H1 (cell line): Measurements from ENCODE around the gene POMP. TPM values are rescaled to one million over a fixed set of nuclear protein-coding genes. Genes with fewer than 3 reads are reported as not detected.

Experiments
- CTCF ChIA-PET: fragments of 300-600 bp; sonication (Branson Sonifier 250); formaldehyde crosslinking; loops from one replicate; lab custom pipeline; 2021; ENCODE audit not compliant: partially characterized antibody; lab: Charles Lee
- POLR2A ChIA-PET: fragments of 300-600 bp; sonication (Branson Sonifier 250); formaldehyde crosslinking; loops from one replicate; lab custom pipeline; 2021; ENCODE audit warnings: inconsistent platforms; ENCODE audit not compliant: partially characterized antibody; lab: Charles Lee
- DNase-seq, 2 experiments: peaks; one replicate each; pipeline versions ENCODE4 v3.0.0 to v3.0.0-alpha.2; 2010 to 2022; ENCODE audit warnings: low spot score in 2 of 2, low read depth in 1 of 2, mixed read lengths in 1 of 2
- FAIRE-seq: peaks from 2 replicates; lab custom pipeline; 2011; peaks lifted over from hg19 to GRCh38; lab: Jason Lieb, UNC
- H2AFZ ChIP-seq: 2 replicates; pipeline ENCODE4 v1.8.1; 2012; ENCODE audit warnings: low read length, inconsistent platforms
- H2AK5ac ChIP-seq: 2 replicates; pipeline ENCODE4 v1.6.1; 2013; ENCODE audit warnings: low read depth, low read length
- H2BK120ac ChIP-seq: replicated peaks from 2 replicates; pipeline ENCODE3; 2013; ENCODE audit warnings: low read depth, low read length, inconsistent platforms
- H2BK12ac ChIP-seq: 2 replicates; pipeline ENCODE4 v1.6.1; 2013; ENCODE audit warnings: low read depth, low read length
- H2BK15ac ChIP-seq: 2 replicates; pipeline ENCODE4 v1.6.1; 2013; ENCODE audit warnings: low read length
- H2BK20ac ChIP-seq: 2 replicates; pipeline ENCODE4 v1.6.1; 2013; ENCODE audit warnings: low read length
- H2BK5ac ChIP-seq: 2 replicates; pipeline ENCODE4 v1.6.1; 2013; ENCODE audit warnings: low read depth, low read length
- H3K14ac ChIP-seq: 2 replicates; pipeline ENCODE4 v1.6.1; 2013; ENCODE audit warnings: inconsistent platforms; ENCODE audit not compliant: insufficient read length
- H3K18ac ChIP-seq: 2 replicates; pipeline ENCODE4 v1.6.1; 2013; ENCODE audit warnings: low read length; ENCODE audit errors: extremely low read depth
- H3K23ac ChIP-seq: 2 replicates; pipeline ENCODE4 v1.6.1; 2013; ENCODE audit warnings: inconsistent platforms; ENCODE audit not compliant: insufficient read length
- H3K23me2 ChIP-seq: 2 replicates; pipeline ENCODE4 v1.6.1; 2013; ENCODE audit warnings: low read depth, low read length
- H3K27ac ChIP-seq: 2 replicates; pipeline ENCODE4 v1.6.1; 2011; ENCODE audit warnings: low read depth, low read length, inconsistent platforms
- H3K27me3 ChIP-seq, 4 experiments: replicated peaks in 1 of 4; 1 replicate in 1 of 4; 2 replicates in 3 of 4; pipeline versions ENCODE4 v1.6.1 to v1.8.1; 2011 to 2013; ENCODE audit warnings: low read length in 3 of 4, mild to moderate bottlenecking in 3 of 4, inconsistent platforms in 2 of 4, mixed read lengths in 2 of 4, moderate library complexity in 1 of 4; ENCODE audit not compliant: control insufficient read depth in 3 of 4, insufficient read depth in 3 of 4; ENCODE audit errors: extremely low read depth in 1 of 4
- H3K36me3 ChIP-seq, 4 experiments: 2 replicates each; pipeline versions ENCODE4 v1.6.1 to v1.8.1; 2011 to 2013; ENCODE audit warnings: mild to moderate bottlenecking in 4 of 4, low read length in 3 of 4, moderate library complexity in 2 of 4, control low read depth in 1 of 4, inconsistent platforms in 1 of 4; ENCODE audit not compliant: insufficient read depth in 4 of 4, control insufficient read depth in 2 of 4
- H3K4ac ChIP-seq: replicated peaks from 2 replicates; pipeline ENCODE3; 2013; ENCODE audit warnings: low read length, low read depth, mixed read lengths, inconsistent platforms; ENCODE audit not compliant: insufficient read length
- H3K4me1 ChIP-seq, 4 experiments: replicated peaks in 1 of 4; 1 replicate in 1 of 4; 2 replicates in 3 of 4; pipeline versions ENCODE4 v1.6.1 to v1.8.1; 2011 to 2013; ENCODE audit warnings: low read length in 3 of 4, inconsistent platforms in 2 of 4, mixed read lengths in 1 of 4; ENCODE audit not compliant: insufficient read depth in 4 of 4, control insufficient read depth in 3 of 4
- H3K4me2 ChIP-seq, 2 experiments: 2 replicates each; pipeline versions ENCODE4 v1.6.1 to v1.8.1; 2011 to 2013; ENCODE audit warnings: low read depth in 2 of 2, low read length in 2 of 2, control low read depth in 1 of 2, inconsistent platforms in 1 of 2, mild to moderate bottlenecking in 1 of 2; ENCODE audit not compliant: insufficient read depth in 1 of 2
- H3K4me3 ChIP-seq, 4 experiments: fragments of 200-600, 300-600 bp in 1 of 4; sonication (generic), shearing (Covaris generic), sonication (Bioruptor Twin) in 1 of 4; 2 replicates each; pipeline versions ENCODE4 v1.5.1 to v1.8.1; 2011 to 2016; ENCODE audit warnings: low read length in 4 of 4, low read depth in 3 of 4, control low read depth in 2 of 4, inconsistent platforms in 2 of 4, mild to moderate bottlenecking in 2 of 4, mixed read lengths in 1 of 4, moderate library complexity in 1 of 4; ENCODE audit not compliant: insufficient read depth in 2 of 4; ENCODE audit errors: extremely low read depth in 1 of 4
- H3K56ac ChIP-seq: replicated peaks from 2 replicates; pipeline ENCODE3; 2013; ENCODE audit warnings: low read depth, mild to moderate bottlenecking, mixed read lengths, low read length, inconsistent platforms; ENCODE audit not compliant: insufficient read length
- H3K79me1 ChIP-seq: 2 replicates; pipeline ENCODE4 v1.6.1; 2013; ENCODE audit warnings: low read depth, low read length, control low read depth
- H3K79me2 ChIP-seq, 2 experiments: 2 replicates each; pipeline versions ENCODE4 v1.6.1 to v1.8.1; 2012 to 2013; ENCODE audit warnings: low read length in 2 of 2, mild to moderate bottlenecking in 2 of 2, inconsistent platforms in 1 of 2; ENCODE audit not compliant: insufficient read depth in 2 of 2, control insufficient read depth in 1 of 2
- H3K9ac ChIP-seq, 4 experiments: replicated peaks in 1 of 4; 1 replicate in 1 of 4; 2 replicates in 3 of 4; pipeline versions ENCODE4 v1.6.1 to v1.8.1; 2011 to 2013; ENCODE audit warnings: low read depth in 3 of 4, low read length in 3 of 4, control low read depth in 2 of 4, mild to moderate bottlenecking in 2 of 4, moderate library complexity in 2 of 4, inconsistent platforms in 1 of 4; ENCODE audit errors: extremely low read depth in 1 of 4
- H3K9me3 ChIP-seq, 2 experiments: 2 replicates each; pipeline versions ENCODE4 v1.6.1 to v1.8.1; 2012 to 2013; ENCODE audit warnings: mild to moderate bottlenecking in 2 of 2, moderate library complexity in 2 of 2, control low read depth in 1 of 2, inconsistent platforms in 1 of 2, low read depth in 1 of 2, low read length in 1 of 2, mixed read lengths in 1 of 2; ENCODE audit not compliant: insufficient read depth in 2 of 2
- H4K20me1 ChIP-seq, 2 experiments: replicated peaks in 1 of 2; 2 replicates each; pipeline versions ENCODE3 to v1.8.1; 2011 to 2013; ENCODE audit warnings: inconsistent platforms in 2 of 2, low read length in 2 of 2, mild to moderate bottlenecking in 1 of 2; ENCODE audit not compliant: insufficient read depth in 2 of 2, control insufficient read depth in 1 of 2
- H4K5ac ChIP-seq: 2 replicates; pipeline ENCODE4 v1.6.1; 2013; ENCODE audit warnings: low read length, low read depth, mixed read lengths, inconsistent platforms; ENCODE audit not compliant: insufficient read length
- H4K8ac ChIP-seq: 2 replicates; pipeline ENCODE4 v1.8.0; 2013; ENCODE audit warnings: mild to moderate bottlenecking, moderate library complexity, low read length, inconsistent platforms; ENCODE audit not compliant: insufficient read depth; ENCODE audit errors: extremely low read depth
- H4K91ac ChIP-seq: replicated peaks from 2 replicates; pipeline ENCODE3; 2013; ENCODE audit warnings: low read length, mixed read lengths, inconsistent platforms; ENCODE audit not compliant: insufficient read length
- BCL11A ChIP-seq, 2 experiments: IDR thresholded peaks; one replicate each; pipeline ENCODE4 v1.6.1; 2011; ENCODE audit warnings: low read depth in 2 of 2, low read length in 2 of 2, mild to moderate bottlenecking in 2 of 2
- SIN3A ChIP-seq, 2 experiments: IDR thresholded peaks in 1 of 2; conservative IDR thresholded peaks in 1 of 2; 2 replicates each; pipeline ENCODE4 v1.6.1; 2011 to 2012; ENCODE audit warnings: low read length in 2 of 2, improper control_type of control experiment in 1 of 2, low read depth in 1 of 2, mild to moderate bottlenecking in 1 of 2
- WGBS, 2 experiments: shearing (Covaris generic) in 1 of 2; methylation state at CpG; one replicate each; pipeline versions ENCODE4 v1.1.6 to v1.1.7; 2013 to 2015; ENCODE audit warnings: low lambda C conversion rate in 2 of 2, mixed read lengths in 2 of 2, inconsistent platforms in 1 of 2, low coverage in 1 of 2, missing lambda C conversion rate in 1 of 2; ENCODE audit not compliant: insufficient replicate concordance in 2 of 2, insufficient coverage in 1 of 2, insufficient read length in 1 of 2; ENCODE audit errors: extremely low coverage in 1 of 2, missing lambda C conversion rate in 1 of 2; 5-methylcytosine and 5-hydroxymethylcytosine counted together
- polyA plus RNA-seq, 7 experiments: library from polyadenylated mRNA; depleted of rRNA in 3 of 7; stranded (reverse) in 5 of 7; unstranded in 2 of 7; fragments of >200 nt in 5 of 7; fragments of 200-250 nt in 2 of 7; gene quantifications; 1 replicate in 5 of 7; 2 replicates in 1 of 7; 4 replicates in 1 of 7; pipeline versions ENCODE4 v1.2.1 to v1.2.3, GENCODE V29; 2011 to 2013; ENCODE audit warnings: missing spikeins in 2 of 7, mixed read lengths in 2 of 7
- small RNA-seq: library from polyadenylated mRNA; stranded (forward); fragments of <200 nt; extraction: miRNeasy Mini kit (QIAGEN cat#:217004); gene quantifications from one replicate; pipeline ENCODE3, GENCODE V24; 2013; ENCODE audit not compliant: insufficient read depth
- total RNA-seq: library from RNA; stranded (reverse); fragmentation: NEBNext Ultra II Directional; extraction: Animal tissue kit (Norgen Biotek cat#: 25700); gene quantifications from 2 replicates; pipeline ENCODE4 v1.2.1, GENCODE V29; 2021

The POMP gene
- total and polyA plus RNA-seq, 2 of the 8 experiments (the other 6 are each of a cell fraction or from before 2014, with no cell fraction given) = 38.4 to 115 TPM

GRCh38 chr13:28725046-28725610 lies 66.2 kb downstream of the POMP start:
- Histone ChIP-seq H3K9ac (no peak overlapping the region), H2BK120ac (no peak overlapping the region), H3K27ac (no peak overlapping the region), H3K23me2 (no peaks in the 10 kb centered on the region), H3K18ac (no peak overlapping the region), H3K79me1 (no peaks in the 10 kb centered on the region), H3K27me3 (no peaks in the 10 kb centered on the region)
- CTCF ChIA-PET = no interaction called here
- TF ChIP-seq BCL11A (IDR thresholded peaks at IDR 0.05; ENCODE audit: low read depth in 2 of 2, low read length in 2 of 2) (no peak), SIN3A (conservative IDR thresholded peaks at IDR 0.05 in 1 of 2, IDR thresholded peaks at IDR 0.05 in 1 of 2; ENCODE audit: low read depth in 1 of 2, low read length in 2 of 2) (no peak)
- TF ChIP-seq, all 59 proteins: peak for 0
- Histone ChIP-seq H2BK5ac (no peak overlapping the region), H3K79me2 (no peaks in the 10 kb centered on the region), H2BK20ac (no peak overlapping the region), H3K4me3 (no peak overlapping the region), H2BK12ac (no peak overlapping the region), H3K9me3 (no peaks in the 10 kb centered on the region), H4K8ac (no peak overlapping the region), H2AFZ (no peak overlapping the region), H3K4ac (no peak overlapping the region), H3K4me2 (no peak overlapping the region), H4K91ac (no peak overlapping the region), H3K14ac (no peak overlapping the region), H2AK5ac (no peak overlapping the region), H4K20me1 (no peaks in the 10 kb centered on the region), H3K56ac (no peak overlapping the region), H2BK15ac (no peak overlapping the region), H3K4me1 (no peaks in the 10 kb centered on the region), H4K5ac (no peak overlapping the region), H3K23ac (no peak overlapping the region), H3K36me3 (no peaks in the 10 kb centered on the region)
- WGBS, 2 experiments = 98% methylated on average over 3 of the region's 3 CpGs; no CpG with 5 or more reads in 1 of the 2 experiments
- DNase-seq = no peak
- POLR2A ChIA-PET = no interaction called here
- no peak for FAIRE-seq

Small RNAs within 50 kb of the gene (small RNA-seq; reads per million reads assigned to genes)
- gene RF00019 (not detected), gene RNU6-53P (not detected)

Other genes with a start within 250 kb of the POMP start
- gene FLT1, start 164.0 kb upstream of the POMP start, total RNA-seq = 82.1 and 90.2 TPM in 2 replicates
- gene FLT1, start 164.0 kb upstream of the POMP start, polyA plus RNA-seq (2011; rRNA removed) = 19.7 and 25.3 TPM in 2 replicates
- 0.31 and 0.39 TPM in 2 replicates for gene SLC46A3, start 59.8 kb downstream of the POMP start, total RNA-seq
- gene SLC46A3, start 59.8 kb downstream of the POMP start, polyA plus RNA-seq (2011; rRNA removed) = 0.50 and 0.67 TPM in 2 replicates
- gene MTUS2, start 161.2 kb downstream of the POMP start, total RNA-seq = 0.75 and 0.80 TPM in 2 replicates
- 0.18 and 0.22 TPM in 2 replicates for gene MTUS2, start 161.2 kb downstream of the POMP start, polyA plus RNA-seq (2011; rRNA removed)